ENCODE measurements around the gene ABCA4.

The ABCA4 gene

GRCh38 chr1:94094469-94095111 is 26.4 kb downstream of the ABCA4 start:
- Mint-ChIP-seq H3K4me3 (no peak overlapping the region), H3K36me3 (no peaks in the 10 kb centered on the region), H3K9me3 (no peaks in the 10 kb centered on the region), H3K4me1 (peaks cover 3% of the 10 kb centered on the region), H3K27ac (no peak overlapping the region), H3K27me3 (peaks cover 13% of the 10 kb centered on the region)
- DNase-seq (ENCODE audit: low spot score in 2 of 2): no peak
- no peak for ATAC-seq (ENCODE audit: low read depth)

GRCh38 chr1:94093996-94094395 is 27.0 kb downstream of the ABCA4 start:
- ATAC-seq (ENCODE audit: low read depth) (no peak), DNase-seq (ENCODE audit: low spot score in 2 of 2) (no peak)
- no peaks in the 10 kb centered on the region for H3K36me3 Mint-ChIP-seq
- H3K9me3 Mint-ChIP-seq: no peaks in the 10 kb centered on the region
- peaks cover 13% of the 10 kb centered on the region for H3K27me3 Mint-ChIP-seq
- H3K4me3 Mint-ChIP-seq: no peak overlapping the region
- peaks cover 3% of the 10 kb centered on the region for H3K4me1 Mint-ChIP-seq
- no peak overlapping the region for H3K27ac Mint-ChIP-seq

GRCh38 chr1:94093396-94093795 is 27.6 kb downstream of the ABCA4 start:
- Mint-ChIP-seq H3K27me3 (peaks cover 15% of the 10 kb centered on the region), H3K9me3 (no peaks in the 10 kb centered on the region)

GRCh38 chr1:94092210-94092613 is 28.7 kb downstream of the ABCA4 start:
- Mint-ChIP-seq H3K36me3 (no peaks in the 10 kb centered on the region), H3K4me3 (no peak overlapping the region), H3K27ac (no peak overlapping the region), H3K4me1 (peaks cover 3% of the 10 kb centered on the region), H3K27me3 (peaks cover 22% of the 10 kb centered on the region), H3K9me3 (no peaks in the 10 kb centered on the region)
- DNase-seq (ENCODE audit: low spot score in 2 of 2) (no peak), ATAC-seq (ENCODE audit: low read depth) (no peak)

More at GRCh38 chr1:94093396-94093795, 27.6 kb downstream of the ABCA4 start:
- no peaks in the 10 kb centered on the region for H3K36me3 Mint-ChIP-seq
- peaks cover 3% of the 10 kb centered on the region for H3K4me1 Mint-ChIP-seq
- no peak overlapping the region for H3K4me3 Mint-ChIP-seq
- DNase-seq (ENCODE audit: low spot score in 2 of 2): no peak
- no peak overlapping the region for H3K27ac Mint-ChIP-seq
- ATAC-seq (ENCODE audit: low read depth): no peak

GRCh38 chr1:94090761-94091160 is 30.2 kb downstream of the ABCA4 start:
- H3K4me3 Mint-ChIP-seq: no peak overlapping the region
- H3K36me3 Mint-ChIP-seq: no peaks in the 10 kb centered on the region
- no peaks in the 10 kb centered on the region for H3K9me3 Mint-ChIP-seq
- no peak overlapping the region for H3K27ac Mint-ChIP-seq
- H3K4me1 Mint-ChIP-seq: peaks cover 3% of the 10 kb centered on the region
- ATAC-seq (ENCODE audit: low read depth): no peak
- H3K27me3 Mint-ChIP-seq: peaks cover 24% of the 10 kb centered on the region
- no peak for DNase-seq (ENCODE audit: low spot score in 2 of 2)

GRCh38 chr1:94087193-94087592 is 33.8 kb downstream of the ABCA4 start:
- no peak for DNase-seq (ENCODE audit: low spot score in 2 of 2)
- peaks cover 2% of the 10 kb centered on the region for H3K4me1 Mint-ChIP-seq
- H3K27ac Mint-ChIP-seq: no peak overlapping the region
- no peaks in the 10 kb centered on the region for H3K9me3 Mint-ChIP-seq
- no peaks in the 10 kb centered on the region for H3K36me3 Mint-ChIP-seq
- H3K4me3 Mint-ChIP-seq: no peak overlapping the region
- ATAC-seq (ENCODE audit: low read depth): no peak
- H3K27me3 Mint-ChIP-seq: peaks cover 25% of the 10 kb centered on the region

- Mint-ChIP-seq H3K9me3 (no peaks in the 10 kb centered on the region), H3K27ac (no peak overlapping the region), H3K4me1 (no peaks in the 10 kb centered on the region), H3K36me3 (no peaks in the 10 kb centered on the region), H3K27me3 (peaks cover 18% of the 10 kb centered on the region), H3K4me3 (no peak overlapping the region)
- ATAC-seq (ENCODE audit: low read depth): no peak
- no peak for DNase-seq (ENCODE audit: low spot score in 2 of 2)
These were observed 36.4 kb downstream of the ABCA4 start for GRCh38 chr1:94084547-94084946.

GRCh38 chr1:94084085-94084484 is 36.9 kb downstream of the ABCA4 start:
- no peak for DNase-seq (ENCODE audit: low spot score in 2 of 2)
- peaks cover 18% of the 10 kb centered on the region for H3K27me3 Mint-ChIP-seq
- no peak overlapping the region for H3K4me3 Mint-ChIP-seq
- no peaks in the 10 kb centered on the region for H3K4me1 Mint-ChIP-seq
- ATAC-seq (ENCODE audit: low read depth): no peak
- no peak overlapping the region for H3K27ac Mint-ChIP-seq
- H3K9me3 Mint-ChIP-seq: no peaks in the 10 kb centered on the region
- H3K36me3 Mint-ChIP-seq: no peaks in the 10 kb centered on the region

GRCh38 chr1:94083681-94084080 is 37.3 kb downstream of the ABCA4 start:
- no peak for DNase-seq (ENCODE audit: low spot score in 2 of 2)
- Mint-ChIP-seq H3K9me3 (no peaks in the 10 kb centered on the region), H3K4me3 (no peak overlapping the region), H3K36me3 (no peaks in the 10 kb centered on the region), H3K27me3 (peaks cover 16% of the 10 kb centered on the region), H3K4me1 (no peaks in the 10 kb centered on the region), H3K27ac (no peak overlapping the region)
- no peak for ATAC-seq (ENCODE audit: low read depth)

- H3K27me3 Mint-ChIP-seq: peaks cover 13% of the 10 kb centered on the region
- no peak for ATAC-seq (ENCODE audit: low read depth)
- no peaks in the 10 kb centered on the region for H3K36me3 Mint-ChIP-seq
- DNase-seq (ENCODE audit: low spot score in 2 of 2): no peak
- H3K4me3 Mint-ChIP-seq: no peak overlapping the region
- no peaks in the 10 kb centered on the region for H3K9me3 Mint-ChIP-seq
- no peak overlapping the region for H3K27ac Mint-ChIP-seq
- no peaks in the 10 kb centered on the region for H3K4me1 Mint-ChIP-seq
These were observed 39.2 kb downstream of the ABCA4 start for GRCh38 chr1:94081566-94082344.

GRCh38 chr1:94079989-94080388 is 41.0 kb downstream of the ABCA4 start:
- Mint-ChIP-seq H3K36me3 (no peaks in the 10 kb centered on the region), H3K27ac (no peak overlapping the region), H3K4me3 (no peak overlapping the region), H3K9me3 (no peaks in the 10 kb centered on the region), H3K4me1 (no peaks in the 10 kb centered on the region), H3K27me3 (peaks cover 10% of the 10 kb centered on the region)
- no peak for ATAC-seq (ENCODE audit: low read depth)
- no peak for DNase-seq (ENCODE audit: low spot score in 2 of 2)

GRCh38 chr1:94079080-94079940 is 41.6 kb downstream of the ABCA4 start:
- H3K27ac Mint-ChIP-seq: no peak overlapping the region
- no peak for ATAC-seq (ENCODE audit: low read depth)
- H3K36me3 Mint-ChIP-seq: no peaks in the 10 kb centered on the region
- no peaks in the 10 kb centered on the region for H3K9me3 Mint-ChIP-seq
- peaks cover 11% of the 10 kb centered on the region for H3K27me3 Mint-ChIP-seq
- no peak overlapping the region for H3K4me3 Mint-ChIP-seq
- no peak for DNase-seq (ENCODE audit: low spot score in 2 of 2)
- no peaks in the 10 kb centered on the region for H3K4me1 Mint-ChIP-seq

- H3K4me3 Mint-ChIP-seq: no peak overlapping the region
- ATAC-seq (ENCODE audit: low read depth) (no peak), DNase-seq (ENCODE audit: low spot score in 2 of 2) (no peak)
- H3K27ac Mint-ChIP-seq: no peak overlapping the region
- no peaks in the 10 kb centered on the region for H3K4me1 Mint-ChIP-seq
- H3K36me3 Mint-ChIP-seq: no peaks in the 10 kb centered on the region
- H3K9me3 Mint-ChIP-seq: no peaks in the 10 kb centered on the region
- peaks cover 11% of the 10 kb centered on the region for H3K27me3 Mint-ChIP-seq
These were observed 48.0 kb downstream of the ABCA4 start for GRCh38 chr1:94072840-94073522.

- H3K27ac Mint-ChIP-seq: no peak overlapping the region
- no peaks in the 10 kb centered on the region for H3K9me3 Mint-ChIP-seq
- peaks cover 10% of the 10 kb centered on the region for H3K27me3 Mint-ChIP-seq
- H3K4me3 Mint-ChIP-seq: no peak overlapping the region
- no peak for ATAC-seq (ENCODE audit: low read depth)
- DNase-seq (ENCODE audit: low spot score in 2 of 2): no peak
- no peaks in the 10 kb centered on the region for H3K36me3 Mint-ChIP-seq
- no peaks in the 10 kb centered on the region for H3K4me1 Mint-ChIP-seq
These were observed 49.0 kb downstream of the ABCA4 start for GRCh38 chr1:94071976-94072375.

All from memory B cell (primary cell).